Right lobe of liver (tissue), 4 donors: ENCODE data around the gene CPOX.

ENCODE experiments used
- POLR2A ChIP-seq: fragments of 450-650 bp; IDR thresholded peaks from one replicate; pipeline ENCODE4 v1.6.1; 2017; ENCODE audit warnings: antibody characterized with exemption, mild to moderate bottlenecking
- TF ChIP-seq, protein P1 (sequence below), 4 donors: fragments of 200-600 bp in 3 of 4; fragments of 450-650 bp in 1 of 4; IDR thresholded peaks; one replicate each; pipeline versions ENCODE4 v1.5.1 to v1.8.0; 2016 to 2022; ENCODE audit warnings: antibody characterized with exemption in 4 of 4, mild to moderate bottlenecking in 2 of 4
- donor health status: DM: no; HTN: no; CAD: no.
- donor health status: DM: no; HTN: no; CAD: no.
- donor health status: DM: no; HTN: yes; CAD: no.

DNA sequence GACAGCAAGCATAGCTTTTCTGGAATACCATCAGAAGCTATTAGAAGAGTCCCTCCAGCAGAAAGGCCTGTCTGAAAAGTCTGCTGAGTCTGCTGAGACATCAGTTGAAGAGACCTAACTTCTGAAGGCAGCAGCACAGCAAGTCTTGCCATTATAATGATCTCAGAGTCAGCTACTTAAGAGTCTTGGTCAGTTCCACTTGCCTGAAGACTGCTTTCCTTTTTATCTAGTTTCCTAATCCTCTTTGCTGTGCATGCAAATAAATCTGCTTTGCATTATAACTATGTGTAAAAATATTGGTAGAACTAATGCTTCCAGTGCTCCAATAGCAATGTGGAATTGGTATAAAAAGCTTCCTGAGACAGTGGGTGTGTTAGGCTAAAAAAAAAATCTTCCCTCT is 34.9 kb upstream of the CPOX start:
- TF ChIP-seq, protein P1, sequence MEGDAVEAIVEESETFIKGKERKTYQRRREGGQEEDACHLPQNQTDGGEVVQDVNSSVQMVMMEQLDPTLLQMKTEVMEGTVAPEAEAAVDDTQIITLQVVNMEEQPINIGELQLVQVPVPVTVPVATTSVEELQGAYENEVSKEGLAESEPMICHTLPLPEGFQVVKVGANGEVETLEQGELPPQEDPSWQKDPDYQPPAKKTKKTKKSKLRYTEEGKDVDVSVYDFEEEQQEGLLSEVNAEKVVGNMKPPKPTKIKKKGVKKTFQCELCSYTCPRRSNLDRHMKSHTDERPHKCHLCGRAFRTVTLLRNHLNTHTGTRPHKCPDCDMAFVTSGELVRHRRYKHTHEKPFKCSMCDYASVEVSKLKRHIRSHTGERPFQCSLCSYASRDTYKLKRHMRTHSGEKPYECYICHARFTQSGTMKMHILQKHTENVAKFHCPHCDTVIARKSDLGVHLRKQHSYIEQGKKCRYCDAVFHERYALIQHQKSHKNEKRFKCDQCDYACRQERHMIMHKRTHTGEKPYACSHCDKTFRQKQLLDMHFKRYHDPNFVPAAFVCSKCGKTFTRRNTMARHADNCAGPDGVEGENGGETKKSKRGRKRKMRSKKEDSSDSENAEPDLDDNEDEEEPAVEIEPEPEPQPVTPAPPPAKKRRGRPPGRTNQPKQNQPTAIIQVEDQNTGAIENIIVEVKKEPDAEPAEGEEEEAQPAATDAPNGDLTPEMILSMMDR (IDR thresholded peaks at IDR 0.05) = no peak
- TF ChIP-seq POLR2A = no peak
